K562 (cell line): ENCODE measurements around the gene CDCP1. TPM values are rescaled to one million over a fixed set of nuclear protein-coding genes. Genes with fewer than 3 reads are reported as not detected.
A peak's percentile ranks its signal among the peaks of the same experiment; 100 is the strongest.

ENCODE experiments used
- BRD4 ChIP-seq: fragments of 200-600 bp; sonication (generic); IDR thresholded peaks from 2 replicates; pipeline ENCODE4 v1.6.1; 2017; ENCODE audit warnings: inconsistent platforms
- KAT7 ChIP-seq: sonication (generic); formaldehyde crosslinking; IDR thresholded peaks from 2 replicates; pipeline ENCODE4 v1.8.0; 2022; ENCODE audit warnings: missing genetic modification reagents, mild to moderate bottlenecking, borderline replicate concordance
- MAFG ChIP-seq: fragments of 450-650 bp; conservative IDR thresholded peaks from 2 replicates; pipeline ENCODE4 v1.6.1; 2016; ENCODE audit warnings: missing genetic modification characterization, missing compliant biosample characterization
- NFYB ChIP-seq: IDR thresholded peaks from 2 replicates; pipeline ENCODE4 v1.6.1; 2011; ENCODE audit warnings: mild to moderate bottlenecking, moderate library complexity; ENCODE audit not compliant: insufficient read length; ENCODE audit errors: extremely low read depth
- PCBP1 ChIP-seq: fragments of 200-400 bp; formaldehyde crosslinking; IDR thresholded peaks from 2 replicates; pipeline ENCODE4 v1.6.1; 2018; ENCODE audit warnings: mild to moderate bottlenecking, low read depth, low read length; ENCODE audit not compliant: poor library complexity, severe bottlenecking
- PRMT5 ChIP-seq: sonication (generic); formaldehyde crosslinking; IDR thresholded peaks from 2 replicates; pipeline ENCODE4 v1.5.0; 2020; ENCODE audit warnings: missing genetic modification reagents
- PURB ChIP-seq: sonication (generic); formaldehyde crosslinking; IDR thresholded peaks from 2 replicates; pipeline ENCODE4 v1.9.0; 2021; ENCODE audit warnings: low read depth, mild to moderate bottlenecking, missing genetic modification reagents
- RBM25 ChIP-seq: fragments of 200-400 bp; formaldehyde crosslinking; IDR thresholded peaks from 2 replicates; pipeline ENCODE4 v1.6.1; 2018; ENCODE audit warnings: low read length, low read depth, moderate library complexity; ENCODE audit not compliant: severe bottlenecking
- ZNF589 ChIP-seq: fragments of 200-800 bp; sonication (Bioruptor generic); IDR thresholded peaks from 2 replicates; pipeline ENCODE4 v1.6.1; 2016; ENCODE audit warnings: low read depth, missing genetic modification characterization, missing compliant biosample characterization
- ZZZ3 ChIP-seq: fragments of 450-650 bp; IDR thresholded peaks from 2 replicates; pipeline ENCODE4 v1.6.1; 2016; ENCODE audit warnings: antibody characterized with exemption, mild to moderate bottlenecking, moderate library complexity
- polyA plus RNA-seq, 8 experiments: library from polyadenylated mRNA; depleted of rRNA in 4 of 8; stranded (reverse) in 5 of 8; unstranded in 3 of 8; fragments of >200 nt; fragmentation: Nextera tagmentation in 2 of 8; fragmentation: Illumina TruSeq in 1 of 8; extraction: Ambion mirVana in 2 of 8; extraction: Trizol in 1 of 8; gene quantifications; 2 replicates each; pipeline versions ENCODE4 v1.2.1 to v1.2.3, GENCODE V29; 2011 to 2014; ENCODE audit warnings: inconsistent platforms in 1 of 8, missing spikeins in 1 of 8
- total RNA-seq, 7 experiments: library from RNA; depleted of rRNA in 6 of 7; stranded (reverse); fragments of >200 nt in 6 of 7; fragmentation: Illumina TruSeq in 2 of 7; extraction: Trizol in 2 of 7; gene quantifications; 2 replicates each; pipeline versions ENCODE4 v1.2.1 to v1.2.3, GENCODE V29; 2011 to 2021; ENCODE audit warnings: low replicate concordance in 1 of 7
- TF ChIP-seq, protein P1 (sequence below): fragments of 250-450 bp; sonication (Bioruptor Pico); IDR thresholded peaks from 2 replicates; pipeline ENCODE4 v1.8.0; 2021; ENCODE audit warnings: mild to moderate bottlenecking, moderate library complexity
- TF ChIP-seq, protein P2 (sequence below): fragments of 450-650 bp; IDR thresholded peaks from 2 replicates; pipeline ENCODE4 v1.6.1; 2017; ENCODE audit warnings: mild to moderate bottlenecking, moderate library complexity
- TF ChIP-seq, protein P3 (sequence below): fragments of 250-450 bp; sonication (Bioruptor Pico); IDR thresholded peaks from 2 replicates; pipeline ENCODE4 v1.5.0; 2021
- TF ChIP-seq, protein P4 (sequence below), 2 experiments: fragments of 150-350 bp in 1 of 2; IDR thresholded peaks; 2 replicates each; pipeline ENCODE4 v1.6.1; 2012 to 2016; ENCODE audit warnings: low read depth in 2 of 2, low read length in 2 of 2, mild to moderate bottlenecking in 1 of 2, moderate library complexity in 1 of 2
- TF ChIP-seq, protein P5 (sequence below): sonication (generic); formaldehyde crosslinking; IDR thresholded peaks from 2 replicates; pipeline ENCODE4 v1.8.0; 2022; ENCODE audit warnings: mild to moderate bottlenecking, missing genetic modification reagents
- TF ChIP-seq, protein P6 (sequence below): fragments of 450-650 bp; formaldehyde crosslinking; IDR thresholded peaks from 2 replicates; pipeline ENCODE4 v1.4.0; 2022; ENCODE audit warnings: missing genetic modification characterization

Gene CDCP1
- total and polyA plus RNA-seq, 9 of the 15 experiments (the other 6 are each of a cell fraction or from before 2014, with no cell fraction given): 3.9 to 16.4 (median 5.2) TPM

DNA sequence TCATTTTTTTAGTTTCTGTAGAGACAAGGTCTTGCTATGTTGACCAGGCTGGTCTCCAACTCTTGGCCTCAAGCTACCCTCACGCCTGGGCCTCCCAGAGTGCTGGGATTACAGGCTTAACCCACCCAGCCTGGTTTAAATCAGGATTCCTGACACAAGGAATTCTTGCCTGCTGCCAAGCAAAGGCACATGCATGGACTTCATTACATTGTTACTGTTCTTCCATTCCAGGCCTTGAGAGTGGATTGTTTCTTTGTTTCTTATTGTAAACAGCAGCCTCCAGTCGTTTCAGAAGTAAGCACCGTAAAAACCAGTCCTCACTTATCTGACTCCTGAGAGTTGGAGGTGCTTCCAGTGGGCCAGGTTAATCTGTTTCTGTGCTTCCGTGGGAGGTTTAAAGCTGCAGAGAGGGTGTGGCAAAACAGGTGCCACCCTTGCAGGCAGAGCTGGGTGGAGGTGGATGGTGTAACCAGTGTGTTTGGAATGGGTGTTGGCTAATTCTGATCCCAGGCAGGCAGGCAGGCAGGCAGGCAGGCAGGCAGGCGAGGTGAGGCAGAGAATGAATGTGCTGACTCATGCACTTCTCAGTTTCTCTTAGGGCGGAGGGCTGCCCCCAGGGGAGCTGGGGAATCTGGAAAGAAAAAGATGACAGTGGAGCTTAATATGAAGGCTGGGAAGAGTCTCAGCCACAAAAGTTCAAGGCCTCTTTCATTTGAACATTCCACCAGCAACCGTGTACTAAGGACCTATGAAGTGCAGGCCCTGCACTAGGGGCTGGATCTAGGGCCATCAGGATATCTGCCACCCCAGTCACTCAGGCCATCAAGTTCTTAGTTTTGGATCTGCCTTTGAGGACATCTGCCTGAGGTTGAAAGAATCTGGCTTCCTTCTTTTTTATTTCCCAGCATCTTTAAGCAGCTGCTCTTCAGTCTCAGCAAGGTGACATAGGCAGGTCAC is 37.0 kb upstream of the CDCP1 start (continued):
- TF ChIP-seq, protein P1, sequence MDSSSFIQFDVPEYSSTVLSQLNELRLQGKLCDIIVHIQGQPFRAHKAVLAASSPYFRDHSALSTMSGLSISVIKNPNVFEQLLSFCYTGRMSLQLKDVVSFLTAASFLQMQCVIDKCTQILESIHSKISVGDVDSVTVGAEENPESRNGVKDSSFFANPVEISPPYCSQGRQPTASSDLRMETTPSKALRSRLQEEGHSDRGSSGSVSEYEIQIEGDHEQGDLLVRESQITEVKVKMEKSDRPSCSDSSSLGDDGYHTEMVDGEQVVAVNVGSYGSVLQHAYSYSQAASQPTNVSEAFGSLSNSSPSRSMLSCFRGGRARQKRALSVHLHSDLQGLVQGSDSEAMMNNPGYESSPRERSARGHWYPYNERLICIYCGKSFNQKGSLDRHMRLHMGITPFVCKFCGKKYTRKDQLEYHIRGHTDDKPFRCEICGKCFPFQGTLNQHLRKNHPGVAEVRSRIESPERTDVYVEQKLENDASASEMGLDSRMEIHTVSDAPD: no peak
- 0 out of 2 replicates have a peak, but pooled peaks have one; percentile 20 for TF ChIP-seq ZZZ3
- TF ChIP-seq NFYB: no peak
- TF ChIP-seq, protein P2, sequence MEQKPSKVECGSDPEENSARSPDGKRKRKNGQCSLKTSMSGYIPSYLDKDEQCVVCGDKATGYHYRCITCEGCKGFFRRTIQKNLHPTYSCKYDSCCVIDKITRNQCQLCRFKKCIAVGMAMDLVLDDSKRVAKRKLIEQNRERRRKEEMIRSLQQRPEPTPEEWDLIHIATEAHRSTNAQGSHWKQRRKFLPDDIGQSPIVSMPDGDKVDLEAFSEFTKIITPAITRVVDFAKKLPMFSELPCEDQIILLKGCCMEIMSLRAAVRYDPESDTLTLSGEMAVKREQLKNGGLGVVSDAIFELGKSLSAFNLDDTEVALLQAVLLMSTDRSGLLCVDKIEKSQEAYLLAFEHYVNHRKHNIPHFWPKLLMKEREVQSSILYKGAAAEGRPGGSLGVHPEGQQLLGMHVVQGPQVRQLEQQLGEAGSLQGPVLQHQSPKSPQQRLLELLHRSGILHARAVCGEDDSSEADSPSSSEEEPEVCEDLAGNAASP: no peak
- TF ChIP-seq PCBP1: no peak
- TF ChIP-seq, protein P3, sequence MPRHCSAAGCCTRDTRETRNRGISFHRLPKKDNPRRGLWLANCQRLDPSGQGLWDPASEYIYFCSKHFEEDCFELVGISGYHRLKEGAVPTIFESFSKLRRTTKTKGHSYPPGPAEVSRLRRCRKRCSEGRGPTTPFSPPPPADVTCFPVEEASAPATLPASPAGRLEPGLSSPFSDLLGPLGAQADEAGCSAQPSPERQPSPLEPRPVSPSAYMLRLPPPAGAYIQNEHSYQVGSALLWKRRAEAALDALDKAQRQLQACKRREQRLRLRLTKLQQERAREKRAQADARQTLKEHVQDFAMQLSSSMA (CRISPR knock-in tag): no peak
- TF ChIP-seq, protein P4, sequence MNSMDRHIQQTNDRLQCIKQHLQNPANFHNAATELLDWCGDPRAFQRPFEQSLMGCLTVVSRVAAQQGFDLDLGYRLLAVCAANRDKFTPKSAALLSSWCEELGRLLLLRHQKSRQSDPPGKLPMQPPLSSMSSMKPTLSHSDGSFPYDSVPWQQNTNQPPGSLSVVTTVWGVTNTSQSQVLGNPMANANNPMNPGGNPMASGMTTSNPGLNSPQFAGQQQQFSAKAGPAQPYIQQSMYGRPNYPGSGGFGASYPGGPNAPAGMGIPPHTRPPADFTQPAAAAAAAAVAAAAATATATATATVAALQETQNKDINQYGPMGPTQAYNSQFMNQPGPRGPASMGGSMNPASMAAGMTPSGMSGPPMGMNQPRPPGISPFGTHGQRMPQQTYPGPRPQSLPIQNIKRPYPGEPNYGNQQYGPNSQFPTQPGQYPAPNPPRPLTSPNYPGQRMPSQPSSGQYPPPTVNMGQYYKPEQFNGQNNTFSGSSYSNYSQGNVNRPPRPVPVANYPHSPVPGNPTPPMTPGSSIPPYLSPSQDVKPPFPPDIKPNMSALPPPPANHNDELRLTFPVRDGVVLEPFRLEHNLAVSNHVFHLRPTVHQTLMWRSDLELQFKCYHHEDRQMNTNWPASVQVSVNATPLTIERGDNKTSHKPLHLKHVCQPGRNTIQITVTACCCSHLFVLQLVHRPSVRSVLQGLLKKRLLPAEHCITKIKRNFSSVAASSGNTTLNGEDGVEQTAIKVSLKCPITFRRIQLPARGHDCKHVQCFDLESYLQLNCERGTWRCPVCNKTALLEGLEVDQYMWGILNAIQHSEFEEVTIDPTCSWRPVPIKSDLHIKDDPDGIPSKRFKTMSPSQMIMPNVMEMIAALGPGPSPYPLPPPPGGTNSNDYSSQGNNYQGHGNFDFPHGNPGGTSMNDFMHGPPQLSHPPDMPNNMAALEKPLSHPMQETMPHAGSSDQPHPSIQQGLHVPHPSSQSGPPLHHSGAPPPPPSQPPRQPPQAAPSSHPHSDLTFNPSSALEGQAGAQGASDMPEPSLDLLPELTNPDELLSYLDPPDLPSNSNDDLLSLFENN (IDR thresholded peaks at IDR 0.05; ENCODE audit: low read depth in 2 of 2, low read length in 2 of 2): 0 out of 4 replicates have a peak, but pooled peaks of 1 of the 2 experiments have one; percentile 23
- no peak for TF ChIP-seq RBM25
- TF ChIP-seq MAFG (tag): peak; percentile 99
- no peak for TF ChIP-seq PURB (CRISPR knock-in tag)
- no peak for TF ChIP-seq ZNF589 (CRISPR knock-in tag)
- TF ChIP-seq PRMT5 (CRISPR knock-in tag): no peak
- TF ChIP-seq, protein P5, sequence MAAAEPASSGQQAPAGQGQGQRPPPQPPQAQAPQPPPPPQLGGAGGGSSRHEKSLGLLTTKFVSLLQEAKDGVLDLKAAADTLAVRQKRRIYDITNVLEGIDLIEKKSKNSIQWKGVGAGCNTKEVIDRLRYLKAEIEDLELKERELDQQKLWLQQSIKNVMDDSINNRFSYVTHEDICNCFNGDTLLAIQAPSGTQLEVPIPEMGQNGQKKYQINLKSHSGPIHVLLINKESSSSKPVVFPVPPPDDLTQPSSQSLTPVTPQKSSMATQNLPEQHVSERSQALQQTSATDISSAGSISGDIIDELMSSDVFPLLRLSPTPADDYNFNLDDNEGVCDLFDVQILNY: no peak
- TF ChIP-seq, protein P6, sequence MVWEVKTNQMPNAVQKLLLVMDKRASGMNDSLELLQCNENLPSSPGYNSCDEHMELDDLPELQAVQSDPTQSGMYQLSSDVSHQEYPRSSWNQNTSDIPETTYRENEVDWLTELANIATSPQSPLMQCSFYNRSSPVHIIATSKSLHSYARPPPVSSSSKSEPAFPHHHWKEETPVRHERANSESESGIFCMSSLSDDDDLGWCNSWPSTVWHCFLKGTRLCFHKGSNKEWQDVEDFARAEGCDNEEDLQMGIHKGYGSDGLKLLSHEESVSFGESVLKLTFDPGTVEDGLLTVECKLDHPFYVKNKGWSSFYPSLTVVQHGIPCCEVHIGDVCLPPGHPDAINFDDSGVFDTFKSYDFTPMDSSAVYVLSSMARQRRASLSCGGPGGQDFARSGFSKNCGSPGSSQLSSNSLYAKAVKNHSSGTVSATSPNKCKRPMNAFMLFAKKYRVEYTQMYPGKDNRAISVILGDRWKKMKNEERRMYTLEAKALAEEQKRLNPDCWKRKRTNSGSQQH (CRISPR knock-in tag): no peak
- peak; percentile 51; the same call in 1 of the 2 replicates for TF ChIP-seq KAT7 (CRISPR knock-in tag)
- no peak for TF ChIP-seq BRD4
